K562 (cell line): ENCODE data around the gene CREB3L2. TPM values are rescaled to one million over a fixed set of nuclear protein-coding genes. Genes with fewer than 3 reads are reported as not detected.
A peak's percentile ranks its signal among the peaks of the same experiment; 100 is the strongest.

Experiments used
- ATAC-seq: fragments of 200-7000 bp; cut with Tn5 transposase; 3 replicates; pipeline ENCODE4 v1.9.1; 2020; ENCODE audit warnings: moderate library complexity
- BruUV-seq: library from RNA; stranded (reverse); fragments of 400-500 nt; replicated peaks from 2 replicates; lab custom pipeline; 2021; lab: Mats Ljungman, UMichigan
- CTCF ChIA-PET: fragments of 300-600 bp; formaldehyde crosslinking; extraction: SDS; loops from one replicate; lab custom pipeline; 2021; ENCODE audit warnings: low intra/inter-chr PET ratio; lab: Yijun Ruan, JAX
- POLR2A ChIA-PET: fragments of 300-600, 350-650 bp; sonication (Branson Sonifier 250); formaldehyde crosslinking; extraction: SDS; loops from one replicate; lab custom pipeline; 2021; ENCODE audit warnings: antibody characterized with exemption, inconsistent platforms; lab: Yijun Ruan, JAX
- DNase-seq, 4 experiments: peaks; one replicate each; pipeline versions ENCODE4 v3.0.0 to v3.0.0-alpha.2; 2011 to 2018; ENCODE audit warnings: low spot score in 3 of 4, mixed read lengths in 3 of 4; ENCODE audit errors: extremely low read depth in 1 of 4
- FAIRE-seq: peaks from 2 replicates; lab custom pipeline; 2011; peaks lifted over from hg19 to GRCh38; lab: Jason Lieb, UNC
- H2AFZ ChIP-seq: 2 replicates; pipeline ENCODE4 v1.6.0; 2011; ENCODE audit warnings: low read depth, low read length, control low read depth, inconsistent platforms
- H3K27ac ChIP-seq: fragments of 200-600 bp; 3 replicates; pipeline ENCODE4 v1.8.0; 2011; ENCODE audit warnings: low read depth, mild to moderate bottlenecking, control low read depth, inconsistent platforms, low read length, moderate library complexity, mixed read lengths; ENCODE audit errors: extremely low read depth
- H3K27me3 ChIP-seq, 2 experiments: fragments of 300-600 bp in 1 of 2; 2 replicates in 1 of 2; 3 replicates in 1 of 2; pipeline versions ENCODE4 v1.6.0 to v1.8.0; 2011; ENCODE audit warnings: inconsistent platforms in 2 of 2, low read length in 2 of 2, mild to moderate bottlenecking in 1 of 2, mixed read lengths in 1 of 2, moderate library complexity in 1 of 2; ENCODE audit not compliant: control insufficient read depth in 2 of 2, insufficient read depth in 2 of 2
- H3K36me3 ChIP-seq: fragments of 300-600 bp; 3 replicates; pipeline ENCODE4 v1.8.0; 2011; ENCODE audit warnings: mild to moderate bottlenecking, low read length, inconsistent platforms; ENCODE audit not compliant: control insufficient read depth, insufficient read depth
- H3K4me1 ChIP-seq, 2 experiments: fragments of 200-600 bp in 1 of 2; replicated peaks in 1 of 2; 2 replicates in 1 of 2; 3 replicates in 1 of 2; pipeline versions ENCODE4 v1.5.1 to v1.8.0; 2011; ENCODE audit warnings: inconsistent platforms in 2 of 2, low read length in 2 of 2, mild to moderate bottlenecking in 1 of 2, mixed read lengths in 1 of 2, moderate library complexity in 1 of 2; ENCODE audit not compliant: control insufficient read depth in 2 of 2, insufficient read depth in 2 of 2
- H3K4me2 ChIP-seq: 2 replicates; pipeline ENCODE4 v1.6.1; 2011; ENCODE audit warnings: low read length, control low read depth, inconsistent platforms, mixed read lengths; ENCODE audit not compliant: insufficient read depth
- H3K4me3 ChIP-seq: fragments of 200-600 bp; sonication (generic), shearing (Covaris generic); 2 replicates; pipeline ENCODE4 v1.5.1; 2016; ENCODE audit warnings: control low read depth, inconsistent platforms
- H3K79me2 ChIP-seq: fragments of 200-600 bp; 3 replicates; pipeline ENCODE4 v1.8.0; 2011; ENCODE audit warnings: low read length, inconsistent platforms; ENCODE audit not compliant: control insufficient read depth, insufficient read depth
- H3K9ac ChIP-seq, 2 experiments: 2 replicates each; pipeline versions ENCODE4 v1.6.0 to v1.6.1; 2011; ENCODE audit warnings: low read depth in 2 of 2, low read length in 2 of 2, control low read depth in 1 of 2, inconsistent platforms in 1 of 2, mild to moderate bottlenecking in 1 of 2, mixed read lengths in 1 of 2; ENCODE audit not compliant: insufficient read depth in 1 of 2
- H3K9me1 ChIP-seq: one replicate; pipeline ENCODE4 v1.6.0; 2011; ENCODE audit warnings: inconsistent platforms, mild to moderate bottlenecking, low read length, moderate library complexity; ENCODE audit not compliant: control insufficient read depth, insufficient read depth
- H3K9me3 ChIP-seq: replicated peaks from 2 replicates; pipeline ENCODE4 v1.5.1; 2011; ENCODE audit warnings: low read depth, low read length, inconsistent platforms; ENCODE audit not compliant: control insufficient read depth, insufficient read depth
- H4K20me1 ChIP-seq: replicated peaks from 2 replicates; pipeline ENCODE4 v1.6.1; 2011; ENCODE audit warnings: low read length, inconsistent platforms, mixed read lengths; ENCODE audit not compliant: control insufficient read depth, insufficient read depth
- GTF2F1 ChIP-seq: IDR thresholded peaks from 2 replicates; pipeline ENCODE4 v1.6.1; 2011; ENCODE audit warnings: low read depth, low read length, improper control_type of control experiment
- HDAC2 ChIP-seq: fragments of 450-650 bp; IDR thresholded peaks from 2 replicates; pipeline ENCODE4 v1.6.1; 2016; ENCODE audit warnings: mild to moderate bottlenecking
- HDAC6 ChIP-seq: IDR thresholded peaks from 2 replicates; pipeline ENCODE4 v1.6.1; 2012; ENCODE audit warnings: low read depth, mild to moderate bottlenecking, control low read depth, inconsistent platforms, low read length, moderate library complexity
- KDM2B ChIP-seq: fragments of 250-450 bp; sonication (Bioruptor Pico); IDR thresholded peaks from 2 replicates; pipeline ENCODE4 v1.8.0; 2021; ENCODE audit warnings: mild to moderate bottlenecking, moderate library complexity
- RAD21 ChIP-seq, 2 experiments: fragments of 250-450 bp in 1 of 2; fragments of 450-650 bp in 1 of 2; sonication (Bioruptor Pico) in 1 of 2; formaldehyde crosslinking in 1 of 2; IDR thresholded peaks in 1 of 2; conservative IDR thresholded peaks in 1 of 2; 2 replicates each; pipeline versions ENCODE4 v1.4.0 to v1.8.0; 2020 to 2022; ENCODE audit warnings: mild to moderate bottlenecking in 2 of 2, moderate library complexity in 1 of 2
- SIN3B ChIP-seq: fragments of 450-650 bp; IDR thresholded peaks from 2 replicates; pipeline ENCODE4 v1.6.1; 2017; ENCODE audit warnings: low read depth, mild to moderate bottlenecking, moderate library complexity
- SUPT5H ChIP-seq: fragments of 450-650 bp; IDR thresholded peaks from 2 replicates; pipeline ENCODE4 v1.6.1; 2016
- TEAD4 ChIP-seq, 2 experiments: sonication (generic) in 1 of 2; formaldehyde crosslinking in 1 of 2; IDR thresholded peaks; 2 replicates each; pipeline versions ENCODE4 v1.6.1 to v1.8.0; 2012 to 2022; ENCODE audit warnings: borderline replicate concordance in 1 of 2, inconsistent platforms in 1 of 2, low read length in 1 of 2, mild to moderate bottlenecking in 1 of 2, missing genetic modification reagents in 1 of 2
- ZNF316 ChIP-seq: fragments of 450-650 bp; IDR thresholded peaks from 2 replicates; pipeline ENCODE4 v1.6.1; 2016
- WGBS: fragments of 100-300 bp; shearing (Covaris generic); methylation state at CpG from one replicate; pipeline ENCODE4 v1.1.6; 2016; ENCODE audit warnings: low coverage, mixed read lengths; ENCODE audit not compliant: insufficient coverage; ENCODE audit errors: missing lambda C conversion rate; 5-methylcytosine and 5-hydroxymethylcytosine counted together
- in situ Hi-C: fragments of 300-500 bp; cut with MboI; formaldehyde crosslinking; loops from 4 replicates; pipeline ENCODE4 v1.15.0; 2018; ENCODE audit warnings: inconsistent platforms, mixed read lengths
- intact Hi-C: fragments of 100-400 bp; cut with micrococcal nuclease; formaldehyde crosslinking; loops from 2 replicates; pipeline ENCODE4 v1.14.2; 2022
- polyA plus RNA-seq, 8 experiments: library from polyadenylated mRNA; depleted of rRNA in 4 of 8; stranded (reverse) in 5 of 8; unstranded in 3 of 8; fragments of >200 nt; fragmentation: Nextera tagmentation in 2 of 8; fragmentation: Illumina TruSeq in 1 of 8; extraction: Ambion mirVana in 2 of 8; extraction: Trizol in 1 of 8; gene quantifications; 2 replicates each; pipeline versions ENCODE4 v1.2.1 to v1.2.3, GENCODE V29; 2011 to 2014; ENCODE audit warnings: inconsistent platforms in 1 of 8, missing spikeins in 1 of 8
- total RNA-seq, 7 experiments: library from RNA; depleted of rRNA in 6 of 7; stranded (reverse); fragments of >200 nt in 6 of 7; fragmentation: Illumina TruSeq in 2 of 7; extraction: Trizol in 2 of 7; gene quantifications; 2 replicates each; pipeline versions ENCODE4 v1.2.1 to v1.2.3, GENCODE V29; 2011 to 2021; ENCODE audit warnings: low replicate concordance in 1 of 7

The CREB3L2 gene
- total and polyA plus RNA-seq, 9 of the 15 experiments (the other 6 are each of a cell fraction or from before 2014, with no cell fraction given) = 7.1 to 45.6 (median 15.8) TPM

DNA sequence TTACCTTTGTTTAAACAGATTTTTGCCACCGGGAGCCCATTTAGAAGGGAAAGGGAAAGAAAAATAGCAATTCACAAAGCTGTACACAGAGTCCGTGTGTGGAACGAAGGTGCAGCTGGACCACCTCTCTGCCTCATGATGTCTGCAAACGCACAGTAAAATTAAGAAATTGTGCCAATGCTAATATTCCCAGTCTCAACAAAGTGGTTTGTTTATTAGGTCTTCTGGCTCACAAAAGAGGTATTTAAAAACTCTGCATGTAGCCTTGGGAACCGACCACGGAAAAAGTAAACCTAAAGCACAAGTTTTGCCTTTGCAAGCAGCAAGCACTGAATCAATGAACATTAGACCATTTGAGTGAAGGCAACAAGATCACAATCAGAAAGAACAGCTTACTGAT, 57.7 kb downstream of the CREB3L2 start:
- Histone ChIP-seq H2AFZ (no peak overlapping the region), H3K27ac (0 out of 3 replicates have a peak overlapping the region, but pooled peaks have one; percentile 52), H3K9me1 (no peaks in the 10 kb centered on the region), H3K27me3 (no peaks in the 10 kb centered on the region), H3K4me1 (peaks cover 10 to 59% of the 10 kb centered on the region in 2 experiments), H3K36me3 (peaks cover 5% of the 10 kb centered on the region; the same call in 2 of the 3 replicates), H3K4me3 (no peak overlapping the region), H3K79me2 (peaks cover 78% of the 10 kb centered on the region), H4K20me1 (no peaks in the 10 kb centered on the region), H3K9me3 (no peaks in the 10 kb centered on the region), H3K9ac (peak overlapping the region in 1 of 2 experiments; percentile 24; a peak in 1 of 4 replicates), H3K4me2 (no peak overlapping the region)
- no TSS peak for BruUV-seq
- TF ChIP-seq SUPT5H (no peak), TEAD4 (IDR thresholded peaks at IDR 0.05; ENCODE audit: low read length) (no peak), TEAD4 (CRISPR knock-in tag; IDR thresholded peaks at IDR 0.05; ENCODE audit: borderline replicate concordance) (no peak), RAD21 (CRISPR knock-in tag; conservative IDR thresholded peaks at IDR 0.05 in 1 of 2, IDR thresholded peaks at IDR 0.05 in 1 of 2) (no peak), SIN3B (no peak), GTF2F1 (no peak), KDM2B (CRISPR knock-in tag) (no peak), ZNF316 (no peak), HDAC6 (no peak), HDAC2 (no peak)
- ChIA-PET CTCF (interaction anchor here (0.7 kb wide), 1 partner anchor 13 kb away, joined by 3 read pairs; no protein-coding TSS in a partner anchor), POLR2A (interaction anchor here (0.7 to 1.3 kb wide), 4 partner anchors 9 to 68 kb away, joined by 3 read pairs; no protein-coding TSS in a partner anchor)
- intact Hi-C loops (no loop called here), in situ Hi-C loops (no loop called here)
- no peak for ATAC-seq
- FAIRE-seq = no peak
- DNase-seq = no peak
- WGBS = 80% methylated on average over 6 of the region's 6 CpGs
